IPS-20b (cell line): ENCODE measurements around the gene MATN4.

Experiments
- H3K27ac ChIP-seq: one replicate; pipeline ENCODE4 v1.5.1; 2013; ENCODE audit warnings: low read length
- H3K27me3 ChIP-seq: 2 replicates; pipeline ENCODE4 v1.6.1; 2013; ENCODE audit warnings: mild to moderate bottlenecking, low read length, inconsistent platforms; ENCODE audit not compliant: insufficient read depth
- H3K36me3 ChIP-seq: 2 replicates; pipeline ENCODE4 v1.6.1; 2013; ENCODE audit warnings: low read depth, mild to moderate bottlenecking, inconsistent platforms, low read length, moderate library complexity; ENCODE audit not compliant: insufficient read depth
- H3K4me1 ChIP-seq: 2 replicates; pipeline ENCODE4 v1.6.1; 2013; ENCODE audit warnings: mild to moderate bottlenecking, control low read depth, inconsistent platforms, low read length, moderate library complexity; ENCODE audit not compliant: insufficient read depth
- H3K4me3 ChIP-seq: 2 replicates; pipeline ENCODE4 v1.5.1; 2013; ENCODE audit warnings: mild to moderate bottlenecking, low read length, inconsistent platforms
- H3K9ac ChIP-seq: 2 replicates; pipeline ENCODE4 v1.6.1; 2013; ENCODE audit warnings: low read depth, mild to moderate bottlenecking, inconsistent platforms, low read length, moderate library complexity
- H3K9me3 ChIP-seq: 2 replicates; pipeline ENCODE4 v1.6.1; 2013; ENCODE audit warnings: mild to moderate bottlenecking, low read depth, low read length, inconsistent platforms; ENCODE audit not compliant: insufficient read depth

MATN4 gene

GRCh38 chr20:45309075-45309474, 976 bp upstream of the MATN4 start:
- Histone ChIP-seq H3K9me3 (no peaks in the 10 kb centered on the region), H3K36me3 (no peaks in the 10 kb centered on the region), H3K9ac (no peak overlapping the region), H3K27ac (no peak overlapping the region), H3K27me3 (peaks cover 36% of the 10 kb centered on the region), H3K4me3 (no peak overlapping the region), H3K4me1 (peaks cover 4% of the 10 kb centered on the region; the same call in 1 of the 2 replicates)

DNA sequence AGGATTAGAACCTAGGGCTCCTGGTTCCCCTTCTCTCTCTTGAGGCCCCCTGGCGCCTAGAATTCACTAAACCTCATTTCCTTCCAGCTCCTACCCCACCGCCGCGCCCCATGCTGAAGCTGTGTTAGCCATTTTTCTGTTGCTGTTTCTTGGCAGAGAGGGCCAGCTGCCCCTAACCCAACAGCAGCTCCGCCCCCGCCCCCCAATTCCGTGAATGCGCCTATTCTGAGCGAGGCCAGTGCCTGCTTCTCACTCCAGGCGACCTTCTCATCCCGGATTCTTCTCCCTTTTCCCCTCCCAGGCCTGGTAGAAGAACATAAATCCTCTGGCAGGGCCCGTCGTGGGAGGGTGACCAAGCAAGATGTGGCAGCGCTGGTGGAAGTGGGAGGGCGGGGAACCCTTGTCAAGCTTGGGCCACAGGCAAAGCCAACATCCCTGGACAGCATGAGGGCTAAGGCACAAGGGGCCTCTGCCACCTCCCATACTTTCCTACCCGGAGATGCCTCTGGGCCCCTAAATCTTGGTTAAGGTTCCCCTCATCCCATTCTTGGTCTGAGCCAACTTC, 941 bp downstream of the MATN4 start:
- Histone ChIP-seq H3K4me1 (peaks cover 4% of the 10 kb centered on the region; the same call in 1 of the 2 replicates), H3K9me3 (no peaks in the 10 kb centered on the region), H3K4me3 (no peak overlapping the region), H3K27ac (no peak overlapping the region), H3K36me3 (no peaks in the 10 kb centered on the region), H3K27me3 (peaks cover 36% of the 10 kb centered on the region), H3K9ac (no peak overlapping the region)

GRCh38 chr20:45306431-45306982, 1.6 kb downstream of the MATN4 start, which contains the start of gene RBPJL:
Gene RBPJL (plus strand): TSS chr20:45306840. CDS start chr20:45306923, 83 bp downstream.
- peak within 1 kb of the TSS; percentile 44; the same call in 1 of the 2 replicates for H3K4me3 ChIP-seq
- H3K27me3 ChIP-seq: peaks cover 31% of the 10 kb centered on the region
- H3K4me1 ChIP-seq: peaks cover 4% of the 10 kb centered on the region; the same call in 1 of the 2 replicates
- no peak within 1 kb of the TSS for H3K27ac ChIP-seq
- no peak within 1 kb of the TSS for H3K9ac ChIP-seq
- H3K36me3 ChIP-seq: no peaks in the 10 kb centered on the region
- H3K9me3 ChIP-seq: no peaks in the 10 kb centered on the region

DNA sequence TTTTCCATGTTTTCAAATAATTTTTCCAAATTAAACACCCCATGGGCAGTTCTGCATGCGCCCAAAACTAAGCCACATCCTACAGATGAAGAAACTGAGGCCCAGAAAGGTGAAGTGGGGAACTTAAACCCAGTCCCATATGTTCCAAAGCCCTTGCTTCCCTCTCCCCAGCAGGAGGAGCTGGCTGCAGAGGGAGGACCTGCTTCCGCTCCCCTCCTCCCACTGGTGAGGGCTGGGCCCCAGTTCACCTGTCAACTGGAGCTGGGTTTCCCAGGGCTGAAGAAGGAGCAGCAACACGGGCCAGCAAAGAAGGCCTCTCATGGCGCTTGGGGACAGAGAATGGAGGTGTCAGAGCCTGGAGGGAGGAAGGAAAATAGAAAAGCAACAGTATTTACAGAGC, 2.8 kb downstream of the MATN4 start:
- Histone ChIP-seq H3K27me3 (peaks cover 20% of the 10 kb centered on the region), H3K9ac (no peak overlapping the region), H3K27ac (no peak overlapping the region), H3K9me3 (no peaks in the 10 kb centered on the region), H3K4me1 (peaks cover 4% of the 10 kb centered on the region; the same call in 1 of the 2 replicates), H3K4me3 (no peak overlapping the region), H3K36me3 (no peaks in the 10 kb centered on the region)

GRCh38 chr20:45304464-45304999, 3.6 kb downstream of the MATN4 start:
- Histone ChIP-seq H3K27me3 (peaks cover 20% of the 10 kb centered on the region), H3K36me3 (no peaks in the 10 kb centered on the region), H3K27ac (no peak overlapping the region), H3K9ac (no peak overlapping the region), H3K4me1 (peaks cover 4% of the 10 kb centered on the region; the same call in 1 of the 2 replicates), H3K4me3 (no peak overlapping the region), H3K9me3 (no peaks in the 10 kb centered on the region)

DNA sequence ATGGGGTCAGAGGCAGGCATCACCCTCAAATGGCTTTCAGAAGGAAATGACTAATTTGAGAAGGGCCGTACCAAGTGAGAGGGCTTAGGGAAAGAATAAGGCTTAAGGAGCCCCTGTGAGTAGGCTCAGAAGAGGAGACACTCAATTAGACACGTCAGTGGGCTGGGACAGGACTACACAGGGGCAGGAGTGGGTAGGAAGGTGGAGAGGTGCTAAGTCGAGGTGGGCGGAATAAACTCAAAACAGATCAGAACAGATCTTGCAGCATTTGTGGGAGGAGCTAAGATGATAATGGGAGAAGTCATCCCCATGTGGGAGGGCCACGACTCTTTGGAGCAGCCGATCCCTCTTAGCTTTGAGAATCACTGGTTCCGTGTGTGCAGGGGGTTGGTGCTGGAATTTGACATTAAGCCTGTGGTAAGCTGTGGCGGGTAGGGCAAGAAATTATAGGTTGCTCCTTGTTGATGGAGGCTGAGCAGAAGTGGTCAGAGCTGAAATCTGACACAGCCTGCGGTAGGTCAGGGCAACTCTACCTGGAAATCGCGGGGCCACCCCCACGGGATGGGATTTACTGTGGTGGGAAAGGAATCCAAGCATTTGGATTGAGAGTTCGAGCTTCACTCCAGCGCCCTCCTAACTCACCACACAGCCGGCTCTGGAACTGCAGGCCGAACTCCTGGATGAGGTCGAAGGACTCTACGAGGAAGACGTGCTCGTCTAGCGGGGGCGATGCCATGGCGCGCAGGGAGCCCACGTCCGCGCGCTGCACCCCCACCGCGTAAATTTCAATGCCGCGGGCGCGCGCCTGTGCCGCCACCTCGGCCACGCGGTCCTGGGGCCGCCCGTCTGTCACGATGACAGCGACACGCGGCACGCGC, 4.3 kb downstream of the MATN4 start:
- H3K27ac ChIP-seq: no peak overlapping the region
- H3K4me3 ChIP-seq: no peak overlapping the region
- no peaks in the 10 kb centered on the region for H3K9me3 ChIP-seq
- H3K36me3 ChIP-seq: no peaks in the 10 kb centered on the region
- peaks cover 20% of the 10 kb centered on the region for H3K27me3 ChIP-seq
- no peak overlapping the region for H3K9ac ChIP-seq
- peaks cover 4% of the 10 kb centered on the region; the same call in 1 of the 2 replicates for H3K4me1 ChIP-seq

DNA sequence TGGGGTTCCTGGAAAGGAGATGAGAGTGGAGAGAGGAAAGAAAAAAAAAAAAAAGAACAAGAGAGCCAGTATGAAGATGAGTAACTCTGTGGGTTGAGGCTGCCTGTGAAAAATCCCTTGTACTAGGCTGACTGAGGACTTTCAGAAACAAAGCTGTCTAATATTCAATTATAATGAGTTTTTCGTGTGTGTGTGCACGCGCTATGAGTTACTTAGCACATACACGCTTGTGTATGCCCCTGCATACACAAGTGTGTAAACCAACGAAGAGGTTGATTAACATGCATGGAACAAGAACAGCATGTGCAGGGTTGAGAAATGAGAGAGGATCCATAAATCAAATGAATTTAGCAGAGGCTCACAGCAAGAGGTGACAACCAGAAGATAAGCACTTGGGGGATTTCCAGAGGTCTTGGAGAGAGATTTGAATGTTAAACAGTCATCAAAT, 6.3 kb downstream of the MATN4 start:
- Histone ChIP-seq H3K36me3 (no peaks in the 10 kb centered on the region), H3K27me3 (peaks cover 6% of the 10 kb centered on the region), H3K4me3 (no peak overlapping the region), H3K9ac (no peak overlapping the region), H3K27ac (no peak overlapping the region), H3K4me1 (no peaks in the 10 kb centered on the region), H3K9me3 (no peaks in the 10 kb centered on the region)

- Histone ChIP-seq H3K9me3 (no peaks in the 10 kb centered on the region), H3K4me3 (no peak overlapping the region), H3K36me3 (no peaks in the 10 kb centered on the region), H3K27ac (no peak overlapping the region), H3K4me1 (no peaks in the 10 kb centered on the region), H3K9ac (no peak overlapping the region), H3K27me3 (peaks cover 1% of the 10 kb centered on the region; the same call in 1 of the 2 replicates)
These were observed 7.1 kb downstream of the MATN4 start for GRCh38 chr20:45300961-45301360.

GRCh38 chr20:45299786-45300185, 8.3 kb downstream of the MATN4 start:
- Histone ChIP-seq H3K27me3 (peaks cover under 1% of the 10 kb centered on the region; the same call in 1 of the 2 replicates), H3K9me3 (peaks cover 5% of the 10 kb centered on the region), H3K36me3 (no peaks in the 10 kb centered on the region), H3K9ac (no peak overlapping the region), H3K27ac (no peak overlapping the region), H3K4me1 (no peaks in the 10 kb centered on the region), H3K4me3 (no peak overlapping the region)

DNA sequence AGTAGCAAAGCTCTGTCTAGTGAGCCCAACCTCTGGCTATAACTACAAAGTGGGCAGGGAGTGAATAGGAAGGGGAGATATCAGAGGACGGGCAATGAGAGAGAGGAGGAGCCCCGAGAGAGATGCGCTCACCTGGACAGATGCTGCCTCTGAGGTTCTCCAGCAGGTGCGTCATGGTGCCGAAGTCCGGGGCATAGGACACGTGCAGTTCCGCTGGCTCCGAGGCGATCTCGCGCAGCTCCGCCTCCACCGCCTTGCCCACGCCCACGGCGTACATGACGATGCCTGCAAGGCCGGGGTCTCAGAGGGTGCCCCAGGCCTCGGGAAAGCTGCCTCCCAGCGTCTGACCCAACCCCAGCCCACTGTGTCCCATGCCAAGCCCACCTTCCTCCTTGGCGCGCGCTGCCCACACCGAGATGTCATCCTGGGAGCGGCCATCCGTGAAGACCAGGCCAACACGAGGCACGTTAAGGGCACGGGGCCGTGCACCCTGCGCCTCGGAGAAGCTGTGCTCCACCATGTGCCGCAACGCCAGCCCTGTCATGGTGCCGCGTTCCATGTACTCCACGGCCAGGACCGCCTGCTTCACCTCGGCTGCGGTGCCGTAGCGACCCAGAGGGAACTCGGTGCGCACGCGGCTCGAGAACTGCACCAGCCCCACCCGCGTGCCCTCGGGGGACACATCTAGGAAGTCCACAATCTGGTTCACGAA, 10.2 kb downstream of the MATN4 start:
- Histone ChIP-seq H3K9ac (no peak overlapping the region), H3K27ac (no peak overlapping the region), H3K27me3 (peaks cover 14% of the 10 kb centered on the region), H3K36me3 (no peaks in the 10 kb centered on the region), H3K9me3 (peaks cover 11% of the 10 kb centered on the region), H3K4me3 (no peak overlapping the region), H3K4me1 (peaks cover 2% of the 10 kb centered on the region; the same call in 1 of the 2 replicates)

DNA sequence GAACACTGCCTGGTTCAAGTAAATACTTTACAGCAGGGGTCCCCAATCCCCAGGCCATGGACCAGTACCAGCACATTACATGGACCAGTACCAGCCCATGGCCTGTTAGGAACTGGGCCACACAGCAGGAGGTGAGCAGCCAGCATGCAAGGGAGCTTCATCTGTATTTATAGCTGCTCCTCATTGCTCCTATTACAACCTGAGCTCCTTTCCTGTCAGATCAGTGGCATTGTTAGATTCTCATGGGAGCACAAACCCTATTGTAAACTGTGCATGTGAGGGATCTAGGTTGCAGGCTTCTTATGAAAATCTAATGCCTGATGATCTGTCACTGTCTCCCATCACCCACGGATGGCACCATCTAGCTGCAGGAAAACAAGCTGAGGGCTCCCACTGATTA, 13.4 kb downstream of the MATN4 start:
- H3K27me3 ChIP-seq: peaks cover 41% of the 10 kb centered on the region
- no peak overlapping the region for H3K9ac ChIP-seq
- H3K4me3 ChIP-seq: no peak overlapping the region
- peaks cover 11% of the 10 kb centered on the region for H3K9me3 ChIP-seq
- no peak overlapping the region for H3K27ac ChIP-seq
- no peaks in the 10 kb centered on the region for H3K36me3 ChIP-seq
- H3K4me1 ChIP-seq: peaks cover 5% of the 10 kb centered on the region; the same call in 1 of the 2 replicates
